ENCODE results near the gene HTD2.
"Not testable (repeated sequence)": the region's sequence is repeated elsewhere in the genome, so short reads cannot be mapped to it uniquely, and the experiment has no call there.

Gene HTD2

GRCh38 chr3:58333206-58334012 is 27.1 kb downstream of the HTD2 start:
- DNase-seq, result no peak

- DNase-seq, result no peak
Observed at GRCh38 chr3:58334013-58334321, 27.6 kb downstream of the HTD2 start.

- no peak for DNase-seq
Observed at GRCh38 chr3:58334506-58334884, 28.2 kb downstream of the HTD2 start.

- no peak for DNase-seq
Observed at GRCh38 chr3:58335652-58335947, 29.3 kb downstream of the HTD2 start.

- DNase-seq, result no peak
Observed at GRCh38 chr3:58336135-58336882, 30.0 kb downstream of the HTD2 start.

- no peak for DNase-seq
Observed at GRCh38 chr3:58337190-58337589, 30.9 kb downstream of the HTD2 start.

- not testable (repeated sequence) for DNase-seq
Observed at GRCh38 chr3:58339146-58339545, 32.8 kb downstream of the HTD2 start.

- DNase-seq, result no peak
Observed at GRCh38 chr3:58340594-58341244, 34.4 kb downstream of the HTD2 start.

GRCh38 chr3:58341376-58341775 is 35.1 kb downstream of the HTD2 start:
- DNase-seq, result no peak

- DNase-seq, result no peak
Observed at GRCh38 chr3:58342676-58343075, 36.4 kb downstream of the HTD2 start.

GRCh38 chr3:58345457-58345856 is 39.1 kb downstream of the HTD2 start:
- DNase-seq, result no peak

- no peak for DNase-seq
Observed at GRCh38 chr3:58346368-58346767, 40.0 kb downstream of the HTD2 start.

- DNase-seq, result no peak
Observed at GRCh38 chr3:58347984-58348383, 41.7 kb downstream of the HTD2 start.

GRCh38 chr3:58349792-58350626 is 43.7 kb downstream of the HTD2 start:
- no peak for DNase-seq

GRCh38 chr3:58350627-58351013 is 44.3 kb downstream of the HTD2 start:
- DNase-seq, result no peak

GRCh38 chr3:58351920-58352319 is 45.6 kb downstream of the HTD2 start:
- DNase-seq, result no peak

- no peak for DNase-seq
Observed at GRCh38 chr3:58352626-58353025, 46.3 kb downstream of the HTD2 start.

GRCh38 chr3:58353722-58354553 is 47.6 kb downstream of the HTD2 start:
- DNase-seq, result no peak

GRCh38 chr3:58355179-58355578 is 48.9 kb downstream of the HTD2 start:
- no peak for DNase-seq

- DNase-seq, result no peak
Observed at GRCh38 chr3:58356054-58356453, 49.7 kb downstream of the HTD2 start.

- no peak for DNase-seq
Observed at GRCh38 chr3:58357402-58357801, 51.1 kb downstream of the HTD2 start.

- no peak for DNase-seq
Observed at GRCh38 chr3:58358092-58358491, 51.8 kb downstream of the HTD2 start.
